Activated T-cell treated with anti-CD3 and anti-CD28 coated beads, Interleukin-2, amount 50 U/mL, for 4 hours (primary cell): Measurements from ENCODE around the gene PRSS12. TPM values are rescaled to one million over a fixed set of nuclear protein-coding genes. Genes with fewer than 3 reads are reported as not detected.
"Not testable (repeated sequence)": the region's sequence is repeated elsewhere in the genome, so short reads cannot be mapped to it uniquely, and the experiment has no call there.

Experiments used
- ATAC-seq, 2 donors: fragments of 200-7000 bp; cut with Tn5 transposase; one replicate each; pipeline ENCODE4 v1.10.0; 2021
- DNase-seq: peaks from one replicate; pipeline ENCODE4 v3.0.0-alpha.2; 2020
- H3K27me3 Mint-ChIP-seq: one replicate; pipeline ENCODE4 v1.8.0; 2021; ENCODE audit warnings: low read depth, mixed read lengths
- H3K36me3 Mint-ChIP-seq: one replicate; pipeline ENCODE4 v1.8.0; 2022; ENCODE audit warnings: mixed read lengths; ENCODE audit not compliant: insufficient read depth
- H3K4me1 Mint-ChIP-seq: one replicate; pipeline ENCODE4 v1.8.0; 2021; ENCODE audit warnings: low read depth, mixed read lengths
- H3K4me3 Mint-ChIP-seq: one replicate; pipeline ENCODE4 v1.8.0; 2021; ENCODE audit warnings: mild to moderate bottlenecking, moderate library complexity, mixed read lengths
- H3K9me3 Mint-ChIP-seq: one replicate; pipeline ENCODE4 v1.8.0; 2021; ENCODE audit warnings: mixed read lengths
- total RNA-seq, 3 donors: library from RNA; stranded (reverse); gene quantifications; one replicate each; pipeline ENCODE4 v1.2.1, GENCODE V29; 2021

Gene PRSS12
- total RNA-seq, 3 donors from 2014 or later: 0.08 TPM; not detected in 2

- peak overlapping the region; percentile 85 for H3K4me3 Mint-ChIP-seq
Observed at GRCh38 chr4:118281611-118282442, 71.0 kb downstream of the PRSS12 start.

GRCh38 chr4:118280501-118281218 lies 72.1 kb downstream of the PRSS12 start:
- DNase-seq (peak; percentile 24), ATAC-seq (no peak)
- no peaks in the 10 kb centered on the region for H3K27me3 Mint-ChIP-seq
- H3K36me3 Mint-ChIP-seq: peaks cover 40% of the 10 kb centered on the region
- H3K9me3 Mint-ChIP-seq: no peaks in the 10 kb centered on the region
- peak overlapping the region; percentile 85 for H3K4me3 Mint-ChIP-seq
- H3K4me1 Mint-ChIP-seq: peaks cover 42% of the 10 kb centered on the region

More at GRCh38 chr4:118281611-118282442, 71.0 kb downstream of the PRSS12 start:
- H3K9me3 Mint-ChIP-seq: no peaks in the 10 kb centered on the region
- peaks cover 42% of the 10 kb centered on the region for H3K4me1 Mint-ChIP-seq
- DNase-seq (no peak), ATAC-seq (no peak)
- H3K36me3 Mint-ChIP-seq: peaks cover 45% of the 10 kb centered on the region
- no peaks in the 10 kb centered on the region for H3K27me3 Mint-ChIP-seq

- Mint-ChIP-seq H3K4me1 (peaks cover 42% of the 10 kb centered on the region), H3K36me3 (peaks cover 40% of the 10 kb centered on the region), H3K9me3 (no peaks in the 10 kb centered on the region), H3K4me3 (peak overlapping the region; percentile 85), H3K27me3 (no peaks in the 10 kb centered on the region)
- DNase-seq (no peak), ATAC-seq (no peak)
Observed at GRCh38 chr4:118279920-118280432, 72.8 kb downstream of the PRSS12 start.

GRCh38 chr4:118279328-118279727 lies 73.5 kb downstream of the PRSS12 start:
- Mint-ChIP-seq H3K36me3 (peaks cover 40% of the 10 kb centered on the region), H3K9me3 (no peaks in the 10 kb centered on the region), H3K27me3 (no peaks in the 10 kb centered on the region), H3K4me1 (peaks cover 40% of the 10 kb centered on the region), H3K4me3 (peak overlapping the region; percentile 85)
- DNase-seq (no peak), ATAC-seq (no peak)

GRCh38 chr4:118278473-118279274 lies 74.1 kb downstream of the PRSS12 start:
- Mint-ChIP-seq H3K4me3 (peak overlapping the region; percentile 85), H3K9me3 (no peaks in the 10 kb centered on the region), H3K4me1 (peaks cover 40% of the 10 kb centered on the region), H3K27me3 (no peaks in the 10 kb centered on the region), H3K36me3 (peaks cover 40% of the 10 kb centered on the region)
- ATAC-seq: peak; percentile 92 to 94
- peak; percentile 99 for DNase-seq

- DNase-seq (no peak), ATAC-seq (no peak)
- Mint-ChIP-seq H3K4me1 (peaks cover 30% of the 10 kb centered on the region), H3K4me3 (peak overlapping the region; percentile 19), H3K27me3 (no peaks in the 10 kb centered on the region), H3K36me3 (peaks cover 30% of the 10 kb centered on the region), H3K9me3 (no peaks in the 10 kb centered on the region)
Observed at GRCh38 chr4:118277243-118277642, 75.6 kb downstream of the PRSS12 start.

GRCh38 chr4:118276580-118276979 lies 76.2 kb downstream of the PRSS12 start:
- peaks cover 26% of the 10 kb centered on the region for H3K36me3 Mint-ChIP-seq
- DNase-seq: no peak
- H3K4me1 Mint-ChIP-seq: peaks cover 24% of the 10 kb centered on the region
- H3K27me3 Mint-ChIP-seq: no peaks in the 10 kb centered on the region
- H3K4me3 Mint-ChIP-seq: no peak overlapping the region
- ATAC-seq: no peak
- H3K9me3 Mint-ChIP-seq: no peaks in the 10 kb centered on the region

- Mint-ChIP-seq H3K27me3 (no peaks in the 10 kb centered on the region), H3K9me3 (no peaks in the 10 kb centered on the region), H3K4me1 (peaks cover 13% of the 10 kb centered on the region), H3K4me3 (no peak overlapping the region), H3K36me3 (peaks cover 2% of the 10 kb centered on the region)
- no peak for DNase-seq
- ATAC-seq: no peak
Observed at GRCh38 chr4:118273642-118274041, 79.2 kb downstream of the PRSS12 start.

- no peak for DNase-seq
- Mint-ChIP-seq H3K36me3 (no peaks in the 10 kb centered on the region), H3K9me3 (no peaks in the 10 kb centered on the region), H3K4me3 (no peak overlapping the region), H3K4me1 (peaks cover 1% of the 10 kb centered on the region), H3K27me3 (no peaks in the 10 kb centered on the region)
- ATAC-seq: no peak
Observed at GRCh38 chr4:118271788-118272187, 81.0 kb downstream of the PRSS12 start.

- Mint-ChIP-seq H3K27me3 (no peaks in the 10 kb centered on the region), H3K36me3 (no peaks in the 10 kb centered on the region), H3K4me3 (no peak overlapping the region), H3K4me1 (peaks cover 1% of the 10 kb centered on the region), H3K9me3 (no peaks in the 10 kb centered on the region)
- DNase-seq (no peak), ATAC-seq (no peak)
Observed at GRCh38 chr4:118270492-118270891, 82.3 kb downstream of the PRSS12 start.

- Mint-ChIP-seq H3K27me3 (no peaks in the 10 kb centered on the region), H3K36me3 (no peaks in the 10 kb centered on the region), H3K9me3 (no peaks in the 10 kb centered on the region), H3K4me3 (no peak overlapping the region), H3K4me1 (peaks cover 1% of the 10 kb centered on the region)
- ATAC-seq (no peak), DNase-seq (no peak)
Observed at GRCh38 chr4:118268780-118269179, 84.0 kb downstream of the PRSS12 start.

GRCh38 chr4:118266145-118266496 lies 86.7 kb downstream of the PRSS12 start:
- not testable (repeated sequence) for H3K27me3 Mint-ChIP-seq, H3K9me3 Mint-ChIP-seq, H3K36me3 Mint-ChIP-seq, H3K4me1 Mint-ChIP-seq, DNase-seq
- peak in 1 of 2 donors; percentile 9 for ATAC-seq
- H3K4me3 Mint-ChIP-seq: peak overlapping the region; percentile 31

GRCh38 chr4:118265312-118266144 lies 87.3 kb downstream of the PRSS12 start:
- ATAC-seq (peak; percentile 75 to 77), DNase-seq (no peak)
- H3K4me3 Mint-ChIP-seq: peak overlapping the region; percentile 65
- no peaks in the 10 kb centered on the region for H3K36me3 Mint-ChIP-seq
- peaks cover 8% of the 10 kb centered on the region for H3K27me3 Mint-ChIP-seq
- peaks cover under 1% of the 10 kb centered on the region for H3K4me1 Mint-ChIP-seq
- H3K9me3 Mint-ChIP-seq: no peaks in the 10 kb centered on the region
